NCI-H1694 treated with DMSO at 0.1 percent for 48 hours (cell line): ENCODE measurements around the gene NPVF.

Experiments used
- DNase-seq: peaks from one replicate; lab custom pipeline; 2025; lab: John Stamatoyannopoulos, UW

The NPVF gene

GRCh38 chr7:25228386-25228785, at the start of gene NPVF:
NPVF (minus strand) TSS chr7:25228486; CDS start chr7:25228439, 47 bp downstream.
- DNase-seq, result no peak

DNA sequence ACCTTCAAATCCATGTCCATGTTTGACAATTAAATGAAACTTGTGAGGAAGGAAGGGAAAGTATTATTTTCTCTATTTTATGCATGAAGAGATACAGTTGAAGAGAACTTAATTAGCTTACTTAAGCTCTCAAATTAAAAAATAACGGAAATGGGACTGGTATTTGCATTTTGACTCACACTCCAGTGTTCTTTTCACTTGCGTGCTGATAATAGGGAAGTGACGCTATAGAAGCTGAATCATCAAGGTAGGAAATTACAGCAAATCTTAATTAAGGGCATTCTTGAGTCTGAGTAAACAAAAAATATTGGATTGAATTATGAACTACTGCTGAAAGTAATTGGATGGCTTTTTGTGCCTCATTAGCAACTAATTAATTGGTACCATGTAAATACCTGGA, 44.0 kb upstream of the NPVF start:
- no peak for DNase-seq

DNA sequence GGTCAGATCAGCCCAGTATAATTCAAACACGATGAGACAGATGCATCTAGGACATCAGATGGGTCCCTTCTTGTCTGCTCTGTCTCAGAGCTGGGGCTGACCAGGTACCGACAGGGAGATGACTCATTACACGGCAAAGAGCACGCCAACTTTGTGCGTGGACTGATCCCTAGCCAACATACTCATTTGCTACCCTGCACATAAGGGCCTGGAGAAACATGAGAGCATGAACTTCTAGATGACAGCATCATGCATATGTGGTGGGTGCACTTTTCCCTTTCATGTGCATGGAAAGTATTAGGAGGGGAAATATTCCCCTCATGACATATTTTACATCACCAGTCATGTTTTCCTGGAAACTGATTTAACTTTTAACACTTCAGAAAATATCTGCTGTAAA, 35.1 kb upstream of the NPVF start:
- DNase-seq, result no peak

- DNase-seq, result no peak
These were observed 34.3 kb upstream of the NPVF start for GRCh38 chr7:25262586-25262985.

DNA sequence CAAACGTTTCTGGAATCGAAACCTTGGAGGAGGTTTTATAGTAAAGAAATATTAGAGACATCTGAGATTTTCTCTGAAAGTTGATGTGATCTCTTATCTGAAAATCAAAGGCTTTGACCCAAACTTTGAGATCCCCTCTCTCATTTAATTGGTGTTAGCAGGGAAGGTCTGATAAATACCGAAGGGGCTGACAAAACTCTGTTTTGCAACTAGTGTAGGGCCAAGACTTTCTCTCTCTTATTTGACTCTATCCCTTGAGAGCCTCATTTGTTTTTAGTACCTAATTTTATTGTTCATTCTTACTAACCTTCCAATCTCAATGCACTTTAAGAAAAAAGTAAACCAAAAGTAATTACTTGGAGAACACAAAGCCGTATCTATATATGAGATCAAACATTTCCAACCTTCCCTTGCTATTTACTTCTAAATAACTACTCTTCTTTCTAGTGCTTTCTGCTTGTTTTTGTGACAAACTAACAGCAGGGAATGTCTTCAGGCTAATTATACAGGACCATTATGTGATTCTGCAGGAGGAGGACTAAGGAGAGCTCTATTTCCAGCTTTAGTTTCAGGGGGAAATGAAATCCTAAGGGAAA, 33.4 kb upstream of the NPVF start:
- DNase-seq, result no peak

GRCh38 chr7:25260862-25261494, 32.7 kb upstream of the NPVF start:
- no peak for DNase-seq

DNA sequence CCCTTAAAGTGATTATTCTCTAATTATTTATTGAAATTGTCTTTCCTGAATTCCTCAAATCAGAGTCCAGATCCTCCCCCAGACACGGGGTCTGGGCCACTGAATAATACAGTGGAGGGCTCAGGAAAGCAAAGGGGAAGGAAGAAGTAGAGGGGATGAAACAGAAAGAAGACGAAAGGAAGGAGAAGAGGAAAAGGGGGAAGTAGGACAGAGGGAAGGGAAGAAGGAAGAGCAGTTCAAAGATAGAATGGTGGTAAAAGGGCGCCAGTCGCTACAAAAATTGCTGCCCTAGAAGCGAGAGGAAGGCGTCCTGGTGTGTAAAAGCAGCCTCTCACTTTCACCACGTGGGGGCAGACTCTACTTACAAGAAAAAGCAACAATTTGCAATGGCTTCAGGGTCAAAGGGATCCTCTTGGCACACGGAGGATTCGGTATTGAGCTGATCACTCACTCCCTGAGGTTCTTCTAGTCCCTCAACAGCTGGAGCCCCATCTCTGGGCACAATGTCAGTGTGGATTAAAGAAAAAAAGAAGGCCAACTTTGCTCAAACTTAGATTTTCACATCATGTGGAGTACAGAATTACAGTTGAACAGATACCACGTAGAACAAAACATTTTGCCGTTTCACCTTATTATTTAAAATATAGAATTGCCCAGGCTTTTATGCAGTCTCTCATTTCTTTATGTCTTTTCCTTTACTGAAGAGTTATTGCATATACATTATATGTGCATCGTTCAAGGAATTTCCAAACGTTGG, 31.4 kb upstream of the NPVF start:
- peak; percentile 90 for DNase-seq

GRCh38 chr7:25256333-25256819, 28.1 kb upstream of the NPVF start:
- DNase-seq, result peak; percentile 96

GRCh38 chr7:25255611-25256332, 27.5 kb upstream of the NPVF start:
- DNase-seq, result peak; percentile 96

GRCh38 chr7:25254604-25255003, 26.3 kb upstream of the NPVF start:
- no peak for DNase-seq

DNA sequence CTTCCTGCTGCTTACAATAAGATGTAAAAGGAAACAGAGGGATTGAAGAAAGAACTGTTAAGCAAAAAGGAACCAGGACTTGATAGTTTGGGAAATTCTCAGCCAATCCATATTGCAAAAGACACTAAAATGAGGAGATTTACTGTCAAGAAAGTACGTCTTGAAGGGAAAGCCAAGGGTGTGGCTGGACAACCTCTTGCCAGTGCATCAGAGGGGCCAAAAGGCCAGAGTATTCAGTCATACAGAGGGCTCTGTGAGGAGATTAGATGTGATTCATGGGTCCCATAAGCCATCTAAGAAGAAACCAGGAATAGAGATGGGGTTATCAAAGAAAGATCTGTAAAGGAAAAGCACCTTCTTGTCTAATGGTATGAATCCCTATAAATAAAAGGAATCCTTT, 25.4 kb upstream of the NPVF start:
- no peak for DNase-seq

DNA sequence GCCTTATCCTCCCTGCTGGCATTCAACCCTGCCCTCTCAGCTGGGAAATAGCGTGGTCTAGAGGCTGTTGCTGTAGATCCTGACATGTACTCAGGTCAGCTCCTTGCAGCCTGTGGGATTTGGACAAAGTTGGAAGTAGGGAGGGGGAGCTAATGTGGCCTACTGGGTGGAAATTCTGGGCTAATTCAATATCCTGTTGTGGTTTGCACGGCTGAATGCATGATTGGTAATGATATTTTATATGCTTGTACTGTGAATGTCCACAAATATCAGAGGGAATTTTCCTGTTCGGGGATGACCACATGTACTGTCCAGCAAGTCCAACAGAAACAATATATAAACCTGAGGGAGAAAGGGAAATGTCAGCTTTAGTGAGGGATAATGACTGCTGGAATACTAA, 22.1 kb upstream of the NPVF start:
- DNase-seq, result no peak

DNA sequence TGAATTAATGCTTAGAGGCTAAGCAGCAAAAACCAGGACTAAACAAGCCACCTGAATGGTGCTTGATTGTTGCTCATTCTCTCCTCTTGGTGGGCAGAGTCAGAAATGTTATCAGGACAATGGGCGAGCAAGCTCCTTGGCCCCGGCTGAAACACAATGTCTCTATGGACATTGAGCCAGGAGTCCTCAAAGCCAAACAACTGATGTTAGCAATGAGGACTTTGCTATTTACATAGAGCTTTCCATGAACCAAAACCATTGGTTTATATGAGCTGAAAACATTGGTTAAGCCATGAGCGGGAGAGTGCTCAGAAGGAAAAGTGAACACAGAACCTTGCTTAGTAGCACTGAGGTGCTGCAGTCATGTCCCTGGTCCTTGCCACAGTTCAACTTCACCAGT, 21.5 kb upstream of the NPVF start:
- DNase-seq, result no peak

GRCh38 chr7:25246306-25246705, 18.0 kb upstream of the NPVF start:
- no peak for DNase-seq

- DNase-seq, result no peak
These were observed 16.2 kb upstream of the NPVF start for GRCh38 chr7:25244254-25245033.

GRCh38 chr7:25242678-25243077, 14.4 kb upstream of the NPVF start:
- DNase-seq, result no peak

DNA sequence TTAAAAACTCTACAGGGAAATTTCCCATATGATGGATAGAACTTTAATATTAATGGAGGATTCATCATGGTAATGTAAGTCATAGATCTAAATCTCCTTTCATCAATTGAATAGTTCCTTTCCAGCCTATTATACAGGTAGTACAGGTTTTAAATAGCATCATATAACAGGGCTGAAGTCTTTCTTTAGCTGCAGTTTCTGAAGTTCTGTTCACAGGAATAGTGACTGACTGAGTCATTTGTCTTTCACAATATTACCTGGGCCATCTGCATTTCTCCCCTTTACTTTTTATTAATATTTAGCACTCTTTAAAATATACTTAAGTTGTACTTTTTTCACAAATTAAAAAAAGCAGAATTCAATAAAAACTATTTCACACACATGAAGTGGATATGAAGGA, 12.6 kb upstream of the NPVF start:
- no peak for DNase-seq

- no peak for DNase-seq
These were observed 12.1 kb upstream of the NPVF start for GRCh38 chr7:25240340-25240739.

GRCh38 chr7:25239888-25240287, 11.6 kb upstream of the NPVF start:
- DNase-seq, result no peak

GRCh38 chr7:25238066-25238725, 9.9 kb upstream of the NPVF start:
- DNase-seq, result no peak

DNA sequence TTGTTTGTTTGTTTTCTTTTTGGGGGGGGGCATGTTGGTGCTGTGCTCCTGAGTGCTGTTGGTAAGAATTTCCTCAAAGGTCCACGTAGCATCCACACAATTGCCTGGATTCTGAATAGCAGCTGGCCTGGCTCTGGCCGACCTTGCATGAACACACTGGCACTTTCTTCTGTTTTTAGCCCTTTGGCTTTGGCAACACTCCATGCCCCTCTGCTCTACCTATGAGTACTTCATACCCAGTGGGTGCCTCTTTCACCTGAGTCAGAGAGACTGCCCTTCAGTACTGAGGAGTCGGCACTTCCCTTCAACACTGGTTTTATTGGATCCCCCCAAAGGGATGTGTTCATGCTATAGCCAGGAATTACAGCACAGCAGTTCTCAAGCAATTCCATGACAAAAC, 7.2 kb upstream of the NPVF start:
- no peak for DNase-seq
